ENCODE measurements around the gene TBX10. TPM values are rescaled to one million over a fixed set of nuclear protein-coding genes. Genes with fewer than 3 reads are reported as not detected.

TBX10 gene
- total and polyA plus RNA-seq, 2 of the 8 experiments (the other 6 are each of a cell fraction or from before 2014, with no cell fraction given), result 0.09 TPM; not detected in 1

- FAIRE-seq (no peak), DNase-seq (ENCODE audit: low read depth in 1 of 2, low spot score in 2 of 2) (peak in 1 of 2 experiments; percentile 89)
- 64% methylated on average over 21 of the region's 23 CpGs; no CpG with 5 or more reads in 1 of the 2 experiments for WGBS, 2 experiments (ENCODE audit: extremely low coverage in 1 of 2, insufficient coverage in 1 of 2, insufficient read length in 1 of 2, insufficient replicate concordance in 2 of 2, low coverage in 1 of 2, low lambda C conversion rate in 2 of 2, missing lambda C conversion rate in 1 of 2)
- no peak overlapping the region for H2BK20ac ChIP-seq (ENCODE audit: low read length)
- H4K8ac ChIP-seq (ENCODE audit: extremely low read depth, insufficient read depth, low read length), result no peak overlapping the region; the same call in 1 of the 2 replicates
- H3K18ac ChIP-seq (ENCODE audit: extremely low read depth, low read length), result no peak overlapping the region
- ChIA-PET POLR2A (ENCODE audit: partially characterized antibody) (interaction anchor here (0.9 to 3.2 kb wide), 3 partner anchors 11 to 24 kb away, joined by 3 to 19 read pairs (median 8); partner anchors contain the start of gene NUDT8), CTCF (ENCODE audit: partially characterized antibody) (interaction anchor here (0.7 to 4.8 kb wide), 14 partner anchors 8 to 74 kb away, joined by 3 to 36 read pairs (median 7); no protein-coding TSS in a partner anchor)
- H3K4ac ChIP-seq (replicated peaks; ENCODE audit: insufficient read length, low read depth, low read length), result no peak overlapping the region
- no peak overlapping the region for H3K27ac ChIP-seq (ENCODE audit: low read depth, low read length)
- peaks cover 3 to 6% of the 10 kb centered on the region in 2 experiments; a peak in 3 of 4 replicates for H3K9me3 ChIP-seq (ENCODE audit: insufficient read depth in 2 of 2, low read depth in 1 of 2, low read length in 1 of 2)
- no peak overlapping the region for H3K9ac ChIP-seq (replicated peaks in 1 of 4; ENCODE audit: extremely low read depth in 1 of 4, low read depth in 3 of 4, low read length in 3 of 4)
- H3K79me1 ChIP-seq (ENCODE audit: low read depth, low read length), result no peaks in the 10 kb centered on the region
- peaks cover 8 to 28% (median 15%) of the 10 kb centered on the region in 4 experiments for H3K27me3 ChIP-seq (replicated peaks in 1 of 4; ENCODE audit: control insufficient read depth in 3 of 4, extremely low read depth in 1 of 4, insufficient read depth in 3 of 4, low read length in 3 of 4)
- H3K23me2 ChIP-seq (ENCODE audit: low read depth, low read length), result no peaks in the 10 kb centered on the region; the same call in 1 of the 2 replicates
- no peak overlapping the region for H3K56ac ChIP-seq (replicated peaks; ENCODE audit: insufficient read length, low read depth, low read length)
- H3K4me3 ChIP-seq (ENCODE audit: extremely low read depth in 1 of 4, insufficient read depth in 2 of 4, low read depth in 3 of 4, low read length in 4 of 4), result no peak overlapping the region
- H3K4me1 ChIP-seq (replicated peaks in 1 of 4; ENCODE audit: control insufficient read depth in 3 of 4, insufficient read depth in 4 of 4, low read length in 3 of 4), result peaks cover 0 to 2% (median under 1%) of the 10 kb centered on the region in 4 experiments; a peak in 1 of 7 replicates
- H3K79me2 ChIP-seq (ENCODE audit: control insufficient read depth in 1 of 2, insufficient read depth in 2 of 2, low read length in 2 of 2), result no peaks in the 10 kb centered on the region
- H3K23ac ChIP-seq (ENCODE audit: insufficient read length), result no peak overlapping the region
- peak overlapping the region; percentile 88; the same call in 1 of the 2 replicates for H2BK15ac ChIP-seq (ENCODE audit: low read length)
- H2BK12ac ChIP-seq (ENCODE audit: low read depth, low read length), result peak overlapping the region; percentile 45; the same call in 1 of the 2 replicates
- no peak overlapping the region for H3K4me2 ChIP-seq (ENCODE audit: insufficient read depth in 1 of 2, low read depth in 2 of 2, low read length in 2 of 2)
- H2BK5ac ChIP-seq (ENCODE audit: low read depth, low read length), result no peak overlapping the region
- H4K5ac ChIP-seq (ENCODE audit: insufficient read length, low read depth, low read length), result no peak overlapping the region
- H3K14ac ChIP-seq (ENCODE audit: insufficient read length), result no peak overlapping the region
- no peaks in the 10 kb centered on the region for H3K36me3 ChIP-seq (ENCODE audit: control insufficient read depth in 2 of 4, insufficient read depth in 4 of 4, low read length in 3 of 4)
- H2AK5ac ChIP-seq (ENCODE audit: low read depth, low read length), result no peak overlapping the region
- no peak overlapping the region for H2AFZ ChIP-seq (ENCODE audit: low read length)
- no peak overlapping the region for H2BK120ac ChIP-seq (replicated peaks; ENCODE audit: low read depth, low read length)
- peak overlapping the region; percentile 34 for H4K91ac ChIP-seq (replicated peaks; ENCODE audit: insufficient read length, low read length)
- H4K20me1 ChIP-seq (replicated peaks in 1 of 2; ENCODE audit: control insufficient read depth in 1 of 2, insufficient read depth in 2 of 2, low read length in 2 of 2), result no peaks in the 10 kb centered on the region
- 0 out of 2 replicates have a peak, but pooled peaks have one; percentile 40 for TF ChIP-seq BACH1 (IDR thresholded peaks at IDR 0.05; ENCODE audit: low read length)
- no peak for TF ChIP-seq SIRT6 (IDR thresholded peaks at IDR 0.05; ENCODE audit: low read length)
- no peak for TF ChIP-seq POLR2A (IDR thresholded peaks at IDR 0.05; ENCODE audit: control extremely low read depth in 1 of 2, low read depth in 2 of 2, low read length in 2 of 2)
- TF ChIP-seq KDM4A (IDR thresholded peaks at IDR 0.05; ENCODE audit: low read depth, low read length, severe bottlenecking), result no peak
- no peak for TF ChIP-seq JUN (IDR thresholded peaks at IDR 0.05; ENCODE audit: low read depth, low read length)
- TF ChIP-seq FOSL1 (IDR thresholded peaks at IDR 0.05; ENCODE audit: insufficient read depth, low read depth, low read length), result no peak
- TF ChIP-seq TEAD4 (IDR thresholded peaks at IDR 0.05; ENCODE audit: low read depth, low read length), result no peak
- peak; percentile 28; the same call in 1 of the 2 replicates for TF ChIP-seq CHD2 (IDR thresholded peaks at IDR 0.05; ENCODE audit: low read length)
- TF ChIP-seq EP300 (IDR thresholded peaks at IDR 0.05; ENCODE audit: borderline replicate concordance in 1 of 2, low read depth in 2 of 2, low read length in 2 of 2), result no peak
- no peak for TF ChIP-seq ATF3 (IDR thresholded peaks at IDR 0.05; ENCODE audit: insufficient read depth, low read depth, low read length)
- TF ChIP-seq NRF1 (IDR thresholded peaks at IDR 0.05; ENCODE audit: low read depth, low read length), result no peak
- no peak for TF ChIP-seq BRCA1 (IDR thresholded peaks at IDR 0.05; ENCODE audit: low read depth, low read length)
Observed at GRCh38 chr11:67640021-67640757, 626 bp upstream of the TBX10 start.
